Coronary artery (tissue), 2 donors: ENCODE results near the gene ING4.
A peak's percentile ranks its signal among the peaks of the same experiment; 100 is the strongest.
"Not testable (repeated sequence)": the region's sequence is repeated elsewhere in the genome, so short reads cannot be mapped to it uniquely, and the experiment has no call there.

Experiments
- DNase-seq: peaks from one replicate; pipeline ENCODE4 v3.0.0-alpha.2; 2017; ENCODE audit warnings: low spot score
- H3K27ac ChIP-seq, 2 donors: fragments of 200-600 bp; sonication (generic); one replicate each; pipeline ENCODE4 v1.5.1; 2016 to 2019
- H3K4me3 ChIP-seq: fragments of 200-600 bp; sonication (generic); 2 replicates; pipeline ENCODE4 v1.5.1; 2016; ENCODE audit warnings: mild to moderate bottlenecking, moderate library complexity
- CTCF ChIP-seq: fragments of 200-600 bp; sonication (generic); IDR thresholded peaks from one replicate; pipeline ENCODE4 v1.5.1; 2019; ENCODE audit warnings: antibody characterized with exemption

ING4 gene

GRCh38 chr12:6662906-6663742 lies at the start of gene ING4:
ING4 (minus strand) TSS chr12:6663119; CDS start chr12:6663101, 18 bp downstream.
- Histone ChIP-seq H3K4me3 (peak within 1 kb of the TSS; percentile 95), H3K27ac (peak within 1 kb of the TSS; percentile 52 to 94)
- DNase-seq = peak; percentile 98
- no peak for TF ChIP-seq CTCF

- DNase-seq = no peak
- Histone ChIP-seq H3K27ac (no peak overlapping the region), H3K4me3 (no peak overlapping the region)
- TF ChIP-seq CTCF = no peak
Measured at GRCh38 chr12:6708960-6709394, 46.1 kb upstream of the ING4 start.

GRCh38 chr12:6708351-6708750 lies 45.4 kb upstream of the ING4 start:
- not testable (repeated sequence) for DNase-seq, H3K27ac ChIP-seq, H3K4me3 ChIP-seq

- no peak overlapping the region for H3K27ac ChIP-seq
- no peak for DNase-seq
- no peak overlapping the region for H3K4me3 ChIP-seq
- no peak for TF ChIP-seq CTCF
Measured at GRCh38 chr12:6703631-6704030, 40.7 kb upstream of the ING4 start.

- DNase-seq = no peak
- H3K4me3 ChIP-seq = peak overlapping the region; percentile 76
- TF ChIP-seq CTCF = no peak
- no peak overlapping the region for H3K27ac ChIP-seq
Measured at GRCh38 chr12:6701078-6701768, 38.3 kb upstream of the ING4 start.

- TF ChIP-seq CTCF = no peak
- Histone ChIP-seq H3K4me3 (peak within 1 kb of the TSS; percentile 76), H3K27ac (peak within 1 kb of the TSS in 1 of 2 donors; percentile 39)
- no peak for DNase-seq
Measured at GRCh38 chr12:6700646-6701051, 37.7 kb upstream of the ING4 start, which contains the start of gene PIANP. PIANP (minus strand) TSS chr12:6700815; CDS start chr12:6698061, 2,754 bp downstream.

- H3K4me3 ChIP-seq = peak overlapping the region; percentile 76
- TF ChIP-seq CTCF = no peak
- DNase-seq = no peak
- peak overlapping the region in 1 of 2 donors; percentile 39 for H3K27ac ChIP-seq
Measured at GRCh38 chr12:6699989-6700645, 37.2 kb upstream of the ING4 start.
